Erythroblast (primary cell): ENCODE results near the gene RTP3.

Source experiments
- GATA1 ChIP-seq: IDR thresholded peaks from 2 replicates; pipeline ENCODE4 v1.6.1; 2011; ENCODE audit warnings: low read depth, mild to moderate bottlenecking, control low read depth, low read length, moderate library complexity
- POLR2A ChIP-seq: IDR thresholded peaks from 2 replicates; pipeline ENCODE4 v1.6.1; 2011; ENCODE audit warnings: mild to moderate bottlenecking, low read length

GRCh38 chr3:46516521-46516920, 18.7 kb downstream of the RTP3 start:
- TF ChIP-seq POLR2A (no peak), GATA1 (no peak)
